GM12891 (cell line): ENCODE measurements around the gene TMEM61.

Experiments
- PAX5 ChIP-seq: IDR thresholded peaks from 2 replicates; pipeline ENCODE4 v1.6.1; 2011; ENCODE audit warnings: low read length, moderate library complexity, mild to moderate bottlenecking; ENCODE audit not compliant: insufficient read depth, severe bottlenecking
- POLR2A ChIP-seq: IDR thresholded peaks from 2 replicates; pipeline ENCODE4 v1.6.1; 2011; ENCODE audit warnings: low read depth, low read length, control low read depth
- POLR2AphosphoS5 ChIP-seq: IDR thresholded peaks from 2 replicates; pipeline ENCODE4 v1.6.1; 2011; ENCODE audit warnings: low read depth, low read length, control low read depth
- POU2F2 ChIP-seq: IDR thresholded peaks from 2 replicates; pipeline ENCODE4 v1.6.1; 2011; ENCODE audit warnings: low read depth, mild to moderate bottlenecking, control low read depth, low read length, moderate library complexity
- SPI1 ChIP-seq: IDR thresholded peaks from 2 replicates; pipeline ENCODE4 v1.6.1; 2011; ENCODE audit warnings: low read depth, low read length, control low read depth
- TAF1 ChIP-seq: IDR thresholded peaks from 2 replicates; pipeline ENCODE4 v1.6.1; 2011; ENCODE audit warnings: low read depth, low read length, control low read depth

GRCh38 chr1:55041613-55042012, 61.2 kb downstream of the TMEM61 start:
- TF ChIP-seq POLR2A (no peak), TAF1 (no peak), POLR2AphosphoS5 (no peak), SPI1 (no peak), PAX5 (no peak), POU2F2 (no peak)
